ENCODE measurements around the gene CYB5B.
"Not testable (repeated sequence)": the region's sequence is repeated elsewhere in the genome, so short reads cannot be mapped to it uniquely, and the experiment has no call there.

Gene CYB5B

GRCh38 chr16:69431948-69432468 is 7.6 kb downstream of the CYB5B start:
- H3K4me3 ChIP-seq (ENCODE audit: control insufficient read depth, low read depth, low read length) = no peak overlapping the region
- TF ChIP-seq CTCF (IDR thresholded peaks at IDR 0.05; ENCODE audit: control insufficient read depth, insufficient read depth, low read depth, low read length, missing control alignments) = no peak
- no peak for DNase-seq (ENCODE audit: low read depth)

GRCh38 chr16:69434066-69434465 is 9.6 kb downstream of the CYB5B start:
- no peak for DNase-seq (ENCODE audit: low read depth)
- H3K4me3 ChIP-seq (ENCODE audit: control insufficient read depth, low read depth, low read length) = no peak overlapping the region
- TF ChIP-seq CTCF (IDR thresholded peaks at IDR 0.05; ENCODE audit: control insufficient read depth, insufficient read depth, low read depth, low read length, missing control alignments) = no peak

GRCh38 chr16:69435977-69436820 is 11.8 kb downstream of the CYB5B start:
- H3K4me3 ChIP-seq (ENCODE audit: control insufficient read depth, low read depth, low read length) = no peak overlapping the region
- no peak for DNase-seq (ENCODE audit: low read depth)
- no peak for TF ChIP-seq CTCF (IDR thresholded peaks at IDR 0.05; ENCODE audit: control insufficient read depth, insufficient read depth, low read depth, low read length, missing control alignments)

- no peak for DNase-seq (ENCODE audit: low read depth)
These were observed 12.5 kb downstream of the CYB5B start for GRCh38 chr16:69436896-69437295.

GRCh38 chr16:69438465-69438864 is 14.0 kb downstream of the CYB5B start:
- no peak for TF ChIP-seq CTCF (IDR thresholded peaks at IDR 0.05; ENCODE audit: control insufficient read depth, insufficient read depth, low read depth, low read length, missing control alignments)
- DNase-seq (ENCODE audit: low read depth) = no peak
- no peak overlapping the region for H3K4me3 ChIP-seq (ENCODE audit: control insufficient read depth, low read depth, low read length)

More at GRCh38 chr16:69436896-69437295, 12.5 kb downstream of the CYB5B start:
- no peak overlapping the region for H3K4me3 ChIP-seq (ENCODE audit: control insufficient read depth, low read depth, low read length)
- TF ChIP-seq CTCF (IDR thresholded peaks at IDR 0.05; ENCODE audit: control insufficient read depth, insufficient read depth, low read depth, low read length, missing control alignments) = no peak

- TF ChIP-seq CTCF (IDR thresholded peaks at IDR 0.05; ENCODE audit: control insufficient read depth, insufficient read depth, low read depth, low read length, missing control alignments) = no peak
- no peak overlapping the region for H3K4me3 ChIP-seq (ENCODE audit: control insufficient read depth, low read depth, low read length)
- DNase-seq (ENCODE audit: low read depth) = no peak
These were observed 15.8 kb downstream of the CYB5B start for GRCh38 chr16:69440250-69440649.

GRCh38 chr16:69441030-69441429 is 16.6 kb downstream of the CYB5B start:
- not testable (repeated sequence) for DNase-seq (ENCODE audit: low read depth); H3K4me3 ChIP-seq (ENCODE audit: control insufficient read depth, low read depth, low read length)
